Activated CD4-positive, alpha-beta T cell treated with anti-CD3 and anti-CD28 coated beads for 48 hours (primary cell): ENCODE data around the gene CELA3B.
"Not testable (repeated sequence)": the region's sequence is repeated elsewhere in the genome, so short reads cannot be mapped to it uniquely, and the experiment has no call there.

ENCODE experiments used
- DNase-seq: peaks from one replicate; pipeline ENCODE4 v3.0.0-alpha.2; 2020

Gene CELA3B, protein sequence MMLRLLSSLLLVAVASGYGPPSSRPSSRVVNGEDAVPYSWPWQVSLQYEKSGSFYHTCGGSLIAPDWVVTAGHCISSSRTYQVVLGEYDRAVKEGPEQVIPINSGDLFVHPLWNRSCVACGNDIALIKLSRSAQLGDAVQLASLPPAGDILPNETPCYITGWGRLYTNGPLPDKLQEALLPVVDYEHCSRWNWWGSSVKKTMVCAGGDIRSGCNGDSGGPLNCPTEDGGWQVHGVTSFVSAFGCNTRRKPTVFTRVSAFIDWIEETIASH

DNA sequence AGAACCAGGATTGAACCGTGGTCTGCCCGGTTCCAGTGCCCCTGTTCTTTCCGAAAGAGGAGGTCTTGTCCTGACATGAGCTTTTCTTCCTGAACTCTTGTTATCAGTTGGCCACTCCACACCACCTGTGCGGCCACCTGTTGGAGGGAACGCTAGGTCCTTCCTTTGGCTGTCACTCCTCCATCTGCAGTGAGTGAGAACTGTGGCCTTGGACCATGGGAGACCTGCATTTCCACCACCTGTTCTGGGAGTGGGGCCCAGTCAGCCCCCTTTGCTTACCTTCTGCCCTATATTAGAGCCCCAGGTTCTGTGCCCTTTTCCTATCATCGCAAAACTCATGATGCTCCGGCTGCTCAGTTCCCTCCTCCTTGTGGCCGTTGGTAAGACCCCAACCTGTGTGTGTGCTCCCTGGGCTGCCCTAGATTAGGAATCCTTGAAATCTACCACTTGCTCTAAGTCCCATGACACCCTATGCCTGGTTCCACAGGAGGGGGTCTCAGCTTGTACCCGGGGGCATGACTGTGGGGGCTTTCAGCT, at the start of gene CELA3B:
Gene CELA3B, plus strand, starts transcription at position 320 of the 537 bp plus-strand sequence. Its CDS starts 18 bp downstream, at position 338.
- DNase-seq, result not testable (repeated sequence)

DNA sequence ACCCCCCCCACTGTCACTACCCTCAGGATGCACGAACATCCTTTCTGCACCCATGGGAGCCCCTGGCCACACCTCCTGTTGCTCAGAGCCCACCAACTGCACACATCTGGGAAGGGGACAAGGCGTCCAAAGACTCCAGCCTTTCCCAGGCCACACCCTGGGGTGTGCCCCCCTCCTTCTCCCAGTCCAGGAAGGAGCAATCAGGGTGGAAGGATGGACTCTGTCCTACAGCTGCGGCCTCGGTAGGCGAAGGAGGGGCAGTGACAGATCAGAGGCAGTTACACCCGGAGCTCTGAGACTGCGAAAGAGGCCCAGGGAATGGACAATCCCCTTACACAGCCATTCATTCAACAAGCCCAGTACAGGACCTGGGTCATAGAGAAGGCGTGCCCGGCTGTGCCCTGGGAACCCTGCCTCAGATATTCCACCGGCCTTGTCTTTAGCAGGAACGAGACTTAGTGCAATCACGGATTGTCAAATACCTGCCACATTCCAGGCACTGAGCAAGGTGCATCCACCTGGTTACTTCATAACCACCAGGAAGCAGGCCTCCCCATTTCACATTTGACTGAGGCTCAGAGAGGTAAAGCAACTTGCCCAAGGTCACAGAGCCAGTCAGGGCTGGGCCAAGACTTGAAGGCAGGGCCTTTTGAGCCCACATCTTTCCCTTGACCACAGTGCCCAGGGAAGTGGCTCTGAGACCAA, 49.1 kb upstream of the CELA3B start:
- DNase-seq, result no peak

DNA sequence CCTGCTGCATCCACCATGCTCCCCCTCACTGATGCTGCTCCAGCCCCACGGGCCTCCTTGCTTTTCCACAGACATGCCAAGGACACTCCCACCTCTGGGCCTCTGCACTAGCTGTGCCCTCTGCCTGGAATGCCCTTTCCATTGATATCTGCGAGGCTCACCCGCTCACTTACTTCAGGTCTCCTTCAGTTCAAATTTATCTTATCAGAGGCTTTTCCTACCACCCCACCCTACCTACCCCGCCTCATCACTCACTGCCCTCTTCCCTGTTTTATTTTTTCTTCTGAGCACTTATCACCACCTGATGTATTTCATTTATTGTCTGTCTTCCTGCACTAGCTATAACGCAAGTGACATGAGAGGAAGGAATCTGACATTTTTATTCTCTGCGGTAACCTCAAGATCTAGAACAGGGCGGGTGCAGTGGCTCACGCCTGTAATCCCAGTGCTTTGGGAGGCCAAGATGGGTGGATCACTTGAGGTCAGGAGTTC, 46.7 kb upstream of the CELA3B start:
- DNase-seq, result no peak

GRCh38 chr1:21930629-21931170, 46.1 kb upstream of the CELA3B start:
- no peak for DNase-seq

- DNase-seq, result no peak
Observed at GRCh38 chr1:21931171-21932093, 45.4 kb upstream of the CELA3B start.

GRCh38 chr1:21932127-21932526, 44.7 kb upstream of the CELA3B start:
- DNase-seq, result no peak

- no peak for DNase-seq
Observed at GRCh38 chr1:21933397-21934248, 43.2 kb upstream of the CELA3B start.

- no peak for DNase-seq
Observed at GRCh38 chr1:21935393-21935804, 41.4 kb upstream of the CELA3B start.

- no peak for DNase-seq
Observed at GRCh38 chr1:21935891-21936365, 40.9 kb upstream of the CELA3B start.

- DNase-seq, result peak; percentile 31
Observed at GRCh38 chr1:21936366-21937031, 40.3 kb upstream of the CELA3B start.

DNA sequence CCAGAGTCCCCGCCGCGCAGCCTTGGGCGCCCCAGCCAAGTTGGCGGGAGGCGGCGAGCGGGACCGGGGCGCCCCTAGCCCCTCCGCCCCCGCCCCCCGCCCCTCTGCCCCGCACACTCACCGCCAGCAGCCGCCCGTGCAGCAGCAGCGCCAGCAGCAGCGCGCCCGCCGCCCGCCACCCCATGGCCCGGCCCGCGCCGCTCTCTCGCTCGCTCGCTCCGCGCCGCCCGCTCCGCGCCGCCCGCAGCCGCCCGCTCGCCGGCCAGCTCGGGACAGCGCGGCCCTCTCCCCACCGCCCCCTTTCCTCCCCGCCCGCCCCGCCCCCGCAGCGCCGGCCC, 39.8 kb upstream of the CELA3B start, which contains the start of gene HSPG2:
Gene HSPG2, minus strand, starts transcription at position 277 of the 338 bp plus-strand sequence. Its CDS starts 93 bp downstream, at position 184.
- DNase-seq, result no peak

DNA sequence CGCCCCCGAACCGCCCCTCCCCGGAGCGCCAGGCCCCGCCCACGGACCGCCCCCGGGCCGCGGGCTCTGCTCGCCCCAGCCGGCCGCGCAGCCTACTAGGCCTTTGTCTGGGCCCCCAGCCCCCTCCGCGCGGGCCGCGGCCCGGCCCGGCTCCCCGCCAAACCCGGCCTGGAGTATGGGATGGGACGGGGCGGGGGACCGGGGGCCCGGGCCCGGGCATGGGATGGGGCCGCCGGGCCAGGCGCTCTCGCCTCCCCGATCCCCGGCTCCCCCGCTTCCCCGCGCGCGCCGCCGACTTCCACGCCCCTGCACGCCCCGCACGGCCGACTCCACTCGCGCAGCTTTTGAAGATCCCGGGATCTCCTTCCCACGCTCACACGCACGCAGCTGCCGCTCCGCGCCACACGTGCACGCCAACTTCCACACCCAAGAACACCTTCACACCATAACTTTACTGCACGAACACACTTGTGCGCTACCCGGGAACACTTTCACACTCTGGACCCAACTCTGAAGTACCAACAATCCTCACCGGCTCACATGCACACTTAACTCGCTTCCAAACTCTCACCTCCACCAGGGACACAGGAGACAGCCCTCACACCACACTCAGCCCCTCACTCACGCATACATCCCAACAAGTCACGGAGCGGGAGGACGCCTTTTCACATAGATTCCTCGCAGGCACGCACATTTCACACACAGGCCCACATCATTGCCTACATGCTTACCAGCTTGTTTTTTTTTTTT, 39.3 kb upstream of the CELA3B start:
- DNase-seq, result peak; percentile 65

DNA sequence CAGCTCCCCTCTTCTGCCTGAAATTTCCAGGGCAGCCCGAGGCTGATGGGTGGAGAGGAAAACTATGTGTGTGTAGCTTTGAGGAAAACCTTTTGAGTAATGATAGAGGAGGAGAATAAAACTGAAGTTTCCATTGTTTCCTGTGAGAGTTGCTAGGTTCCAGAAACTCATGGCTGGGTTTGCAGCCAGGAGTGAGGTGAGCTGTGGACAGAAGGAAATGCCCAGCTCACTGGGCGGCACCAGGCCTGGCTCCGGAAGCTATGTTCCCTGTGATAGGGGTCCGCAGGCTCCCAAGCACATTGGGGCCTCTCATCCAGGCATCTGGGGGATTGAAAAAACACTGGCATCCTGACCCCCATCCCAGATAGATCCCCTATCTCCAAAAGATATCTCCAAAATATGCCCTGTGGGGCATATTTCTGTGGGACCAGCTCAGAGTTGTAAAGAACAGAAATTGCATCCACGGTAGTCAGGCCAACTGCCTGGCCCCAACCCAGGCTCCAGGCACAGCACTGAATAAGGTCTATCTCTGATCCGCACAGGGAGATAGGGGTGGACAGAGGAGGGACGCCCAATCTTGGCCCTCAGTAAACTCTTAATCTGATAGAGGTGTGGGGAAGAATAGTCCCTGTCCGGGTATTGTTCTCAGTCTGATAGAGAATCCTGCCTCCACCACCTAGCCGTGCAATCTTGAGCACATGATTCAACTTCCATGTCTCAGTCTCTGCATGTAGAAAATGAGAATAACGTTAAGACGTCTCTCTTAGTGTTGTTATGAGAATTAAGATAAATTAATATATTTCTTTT, 37.9 kb upstream of the CELA3B start:
- DNase-seq, result no peak

- no peak for DNase-seq
Observed at GRCh38 chr1:21939650-21940374, 37.0 kb upstream of the CELA3B start.

- no peak for DNase-seq
Observed at GRCh38 chr1:21940492-21940891, 36.3 kb upstream of the CELA3B start.

- no peak for DNase-seq
Observed at GRCh38 chr1:21941370-21941769, 35.5 kb upstream of the CELA3B start.

GRCh38 chr1:21942464-21942863, 34.4 kb upstream of the CELA3B start:
- DNase-seq, result no peak

GRCh38 chr1:21942959-21943640, 33.7 kb upstream of the CELA3B start:
- DNase-seq, result not testable (repeated sequence)
